ENCODE results near the gene TGFBR1. TPM values are rescaled to one million over a fixed set of nuclear protein-coding genes. Genes with fewer than 3 reads are reported as not detected.

The TGFBR1 gene
- total and polyA plus RNA-seq, 2 experiments from 2014 or later = 41.7 to 79.4 TPM

- peaks cover 7% of the 10 kb centered on the region for H3K4me1 ChIP-seq (ENCODE audit: insufficient read depth)
- no peak overlapping the region for H3K4me3 ChIP-seq
Observed at GRCh38 chr9:99180199-99180598, 75.3 kb downstream of the TGFBR1 start.

GRCh38 chr9:99180662-99181061 lies 75.7 kb downstream of the TGFBR1 start:
- no peaks in the 10 kb centered on the region for H3K79me2 ChIP-seq
- DNase-seq (ENCODE audit: low spot score) = no peak
- no peaks in the 10 kb centered on the region for H4K20me1 ChIP-seq (ENCODE audit: insufficient read depth, poor library complexity, severe bottlenecking)
- H3K36me3 ChIP-seq (replicated peaks; ENCODE audit: insufficient read depth, low read depth) = no peaks in the 10 kb centered on the region
- H3K4me3 ChIP-seq = no peak overlapping the region
- H2AFZ ChIP-seq = no peak overlapping the region
- H3K27ac ChIP-seq = no peak overlapping the region
- no peak for TF ChIP-seq EZH2phosphoT487 (IDR thresholded peaks at IDR 0.05; ENCODE audit: low read depth, severe bottlenecking, unreplicated experiment)
- TF ChIP-seq CTCF (IDR thresholded peaks at IDR 0.05; ENCODE audit: poor library complexity) = no peak
- no peak for TF ChIP-seq EZH2 (IDR thresholded peaks at IDR 0.05; ENCODE audit: borderline replicate concordance)
- no peaks in the 10 kb centered on the region for H3K27me3 ChIP-seq
- peaks cover 7% of the 10 kb centered on the region for H3K4me1 ChIP-seq (ENCODE audit: insufficient read depth)
- 90% methylated on average over 9 of the region's 9 CpGs for WGBS (ENCODE audit: low lambda C conversion rate, missing lambda C conversion rate)
- H3K9me3 ChIP-seq (ENCODE audit: low read depth) = no peaks in the 10 kb centered on the region
- no peaks in the 10 kb centered on the region for H3K9me2 ChIP-seq (replicated peaks; ENCODE audit: insufficient read depth)
- H3K4me2 ChIP-seq = no peak overlapping the region

More at GRCh38 chr9:99180199-99180598, 75.3 kb downstream of the TGFBR1 start:
- Histone ChIP-seq H3K79me2 (no peaks in the 10 kb centered on the region), H3K27me3 (no peaks in the 10 kb centered on the region), H3K36me3 (replicated peaks; ENCODE audit: insufficient read depth, low read depth) (no peaks in the 10 kb centered on the region), H2AFZ (no peak overlapping the region), H3K9me3 (ENCODE audit: low read depth) (no peaks in the 10 kb centered on the region), H4K20me1 (ENCODE audit: insufficient read depth, poor library complexity, severe bottlenecking) (no peaks in the 10 kb centered on the region), H3K27ac (no peak overlapping the region), H3K4me2 (no peak overlapping the region), H3K9me2 (replicated peaks; ENCODE audit: insufficient read depth) (no peaks in the 10 kb centered on the region)
- TF ChIP-seq EZH2phosphoT487 (IDR thresholded peaks at IDR 0.05; ENCODE audit: low read depth, severe bottlenecking, unreplicated experiment) = no peak
- no peak for TF ChIP-seq EZH2 (IDR thresholded peaks at IDR 0.05; ENCODE audit: borderline replicate concordance)
- TF ChIP-seq CTCF (IDR thresholded peaks at IDR 0.05; ENCODE audit: poor library complexity) = no peak
- WGBS (ENCODE audit: low lambda C conversion rate, missing lambda C conversion rate) = 94% methylated on average over 1 of the region's 1 CpG
- no peak for DNase-seq (ENCODE audit: low spot score)

- Histone ChIP-seq H3K9me2 (replicated peaks; ENCODE audit: insufficient read depth) (no peaks in the 10 kb centered on the region), H3K4me3 (no peak overlapping the region), H3K9me3 (ENCODE audit: low read depth) (no peaks in the 10 kb centered on the region), H3K27me3 (no peaks in the 10 kb centered on the region), H3K4me1 (ENCODE audit: insufficient read depth) (peaks cover 7% of the 10 kb centered on the region), H3K27ac (no peak overlapping the region), H3K36me3 (replicated peaks; ENCODE audit: insufficient read depth, low read depth) (no peaks in the 10 kb centered on the region), H3K79me2 (no peaks in the 10 kb centered on the region), H3K4me2 (no peak overlapping the region), H2AFZ (no peak overlapping the region), H4K20me1 (ENCODE audit: insufficient read depth, poor library complexity, severe bottlenecking) (no peaks in the 10 kb centered on the region)
- no peak for DNase-seq (ENCODE audit: low spot score)
- WGBS (ENCODE audit: low lambda C conversion rate, missing lambda C conversion rate) = 51% methylated on average over 2 of the region's 2 CpGs
- TF ChIP-seq EZH2phosphoT487 (IDR thresholded peaks at IDR 0.05; ENCODE audit: low read depth, severe bottlenecking, unreplicated experiment) (no peak), EZH2 (IDR thresholded peaks at IDR 0.05; ENCODE audit: borderline replicate concordance) (no peak), CTCF (IDR thresholded peaks at IDR 0.05; ENCODE audit: poor library complexity) (no peak)
Observed at GRCh38 chr9:99181206-99181605, 76.3 kb downstream of the TGFBR1 start.

- Histone ChIP-seq H4K20me1 (ENCODE audit: insufficient read depth, poor library complexity, severe bottlenecking) (no peaks in the 10 kb centered on the region), H3K4me3 (no peak overlapping the region), H2AFZ (no peak overlapping the region), H3K9me2 (replicated peaks; ENCODE audit: insufficient read depth) (no peaks in the 10 kb centered on the region), H3K27me3 (no peaks in the 10 kb centered on the region), H3K79me2 (no peaks in the 10 kb centered on the region), H3K36me3 (replicated peaks; ENCODE audit: insufficient read depth, low read depth) (no peaks in the 10 kb centered on the region), H3K9me3 (ENCODE audit: low read depth) (no peaks in the 10 kb centered on the region), H3K4me1 (ENCODE audit: insufficient read depth) (peaks cover 7% of the 10 kb centered on the region), H3K4me2 (no peak overlapping the region), H3K27ac (no peak overlapping the region)
- no peak for DNase-seq (ENCODE audit: low spot score)
- 92% methylated on average over 4 of the region's 4 CpGs for WGBS (ENCODE audit: low lambda C conversion rate, missing lambda C conversion rate)
- TF ChIP-seq EZH2 (IDR thresholded peaks at IDR 0.05; ENCODE audit: borderline replicate concordance) (no peak), EZH2phosphoT487 (IDR thresholded peaks at IDR 0.05; ENCODE audit: low read depth, severe bottlenecking, unreplicated experiment) (no peak), CTCF (IDR thresholded peaks at IDR 0.05; ENCODE audit: poor library complexity) (no peak)
Observed at GRCh38 chr9:99181621-99182020, 76.7 kb downstream of the TGFBR1 start.
